OCI-LY7 (cell line): ENCODE results near the gene PAN3. TPM values are rescaled to one million over a fixed set of nuclear protein-coding genes. Genes with fewer than 3 reads are reported as not detected.

Experiments used
- BruUV-seq: library from RNA; stranded (reverse); fragments of 400-500 nt; replicated peaks from 2 replicates; lab custom pipeline; 2021; lab: Mats Ljungman, UMichigan
- CTCF ChIA-PET: fragments of 300-600 bp; sonication (Branson Sonifier 250); formaldehyde crosslinking; loops from one replicate; lab custom pipeline; 2022; ENCODE audit warnings: antibody characterized with exemption; ENCODE audit not compliant: unreplicated experiment; lab: Charles Lee
- POLR2A ChIA-PET: fragments of 300-600 bp; sonication (Branson Sonifier 250); formaldehyde crosslinking; loops from one replicate; lab custom pipeline; 2022; ENCODE audit warnings: antibody characterized with exemption; lab: Charles Lee
- DNase-seq: peaks from one replicate; pipeline ENCODE4 v3.0.0-alpha.2; 2015; ENCODE audit warnings: low spot score
- H2AFZ ChIP-seq: fragments of 200-600 bp; sonication (generic), shearing (Covaris generic); 2 replicates; pipeline ENCODE4 v1.6.1; 2014; ENCODE audit warnings: mild to moderate bottlenecking, antibody characterized with exemption, low read length, moderate library complexity
- H3K27ac ChIP-seq: fragments of 200-600 bp; sonication (generic); 2 replicates; pipeline ENCODE4 v1.5.1; 2014; ENCODE audit warnings: mixed run types, low read depth, mild to moderate bottlenecking, moderate library complexity, low read length, inconsistent platforms; ENCODE audit not compliant: poor library complexity, severe bottlenecking
- H3K36me3 ChIP-seq: fragments of 200-600 bp; sonication (generic); 2 replicates; pipeline ENCODE4 v1.6.1; 2014; ENCODE audit warnings: mild to moderate bottlenecking, antibody characterized with exemption, low read length, moderate library complexity, mixed read lengths; ENCODE audit not compliant: insufficient read depth
- H3K4me1 ChIP-seq: fragments of 200-600 bp; sonication (generic); 2 replicates; pipeline ENCODE4 v1.5.1; 2014; ENCODE audit warnings: mild to moderate bottlenecking, low read length; ENCODE audit not compliant: insufficient read depth, poor library complexity, severe bottlenecking
- H3K4me2 ChIP-seq: fragments of 200-600 bp; sonication (generic); 2 replicates; pipeline ENCODE4 v1.6.1; 2014; ENCODE audit warnings: mild to moderate bottlenecking, low read length
- H3K4me3 ChIP-seq: fragments of 200-600 bp; sonication (generic); 2 replicates; pipeline ENCODE4 v1.5.1; 2014; ENCODE audit warnings: mild to moderate bottlenecking, low read depth, low read length; ENCODE audit not compliant: poor library complexity, severe bottlenecking
- H3K79me2 ChIP-seq: fragments of 200-600 bp; sonication (generic); 2 replicates; pipeline ENCODE4 v1.6.1; 2016; ENCODE audit warnings: low read depth, mild to moderate bottlenecking, low read length, moderate library complexity, mixed read lengths; ENCODE audit not compliant: insufficient read depth
- H3K9me2 ChIP-seq: fragments of 200-600 bp; sonication (generic); 2 replicates; pipeline ENCODE4 v1.6.1; 2016; ENCODE audit warnings: mild to moderate bottlenecking, low read length, mixed read lengths; ENCODE audit not compliant: insufficient read depth
- H3K9me3 ChIP-seq: fragments of 200-600 bp; sonication (generic); 2 replicates; pipeline ENCODE4 v1.6.1; 2014; ENCODE audit warnings: mild to moderate bottlenecking, mixed run types, low read length, mixed read lengths
- H4K20me1 ChIP-seq: fragments of 200-600 bp; sonication (generic); 2 replicates; pipeline ENCODE4 v1.6.1; 2014; ENCODE audit warnings: mild to moderate bottlenecking, antibody characterized with exemption, low read length, moderate library complexity, mixed read lengths; ENCODE audit not compliant: insufficient read depth
- EZH2phosphoT487 ChIP-seq: fragments of 200-600 bp; sonication (generic); IDR thresholded peaks from 2 replicates; pipeline ENCODE4 v1.6.1; 2018; ENCODE audit warnings: low read depth, borderline replicate concordance, mild to moderate bottlenecking, mixed run types, antibody characterized with exemption, low read length, moderate library complexity, mixed read lengths
- intact Hi-C: fragments of 100-400 bp; cut with micrococcal nuclease; formaldehyde crosslinking; loops from one replicate; pipeline ENCODE4 v1.10.0; 2022; ENCODE audit not compliant: unreplicated experiment
- total RNA-seq, 2 experiments: library from RNA; depleted of rRNA in 1 of 2; stranded (reverse); fragments of >200 nt in 1 of 2; shearing (Covaris generic) in 1 of 2; gene quantifications; 2 replicates each; pipeline ENCODE4 v1.2.3, GENCODE V29; 2014 to 2022
- TF ChIP-seq, protein P1 (sequence below): fragments of 200-600 bp; sonication (generic); conservative IDR thresholded peaks from 2 replicates; pipeline ENCODE4 v1.5.1; 2014; ENCODE audit warnings: mild to moderate bottlenecking, antibody characterized with exemption, low read length, moderate library complexity, mixed read lengths

The PAN3 gene
- total RNA-seq, 2 experiments from 2014 or later = 20.4 to 54.8 TPM

- no peak for DNase-seq
- no peak for TF ChIP-seq EZH2phosphoT487
- TF ChIP-seq, protein P1, sequence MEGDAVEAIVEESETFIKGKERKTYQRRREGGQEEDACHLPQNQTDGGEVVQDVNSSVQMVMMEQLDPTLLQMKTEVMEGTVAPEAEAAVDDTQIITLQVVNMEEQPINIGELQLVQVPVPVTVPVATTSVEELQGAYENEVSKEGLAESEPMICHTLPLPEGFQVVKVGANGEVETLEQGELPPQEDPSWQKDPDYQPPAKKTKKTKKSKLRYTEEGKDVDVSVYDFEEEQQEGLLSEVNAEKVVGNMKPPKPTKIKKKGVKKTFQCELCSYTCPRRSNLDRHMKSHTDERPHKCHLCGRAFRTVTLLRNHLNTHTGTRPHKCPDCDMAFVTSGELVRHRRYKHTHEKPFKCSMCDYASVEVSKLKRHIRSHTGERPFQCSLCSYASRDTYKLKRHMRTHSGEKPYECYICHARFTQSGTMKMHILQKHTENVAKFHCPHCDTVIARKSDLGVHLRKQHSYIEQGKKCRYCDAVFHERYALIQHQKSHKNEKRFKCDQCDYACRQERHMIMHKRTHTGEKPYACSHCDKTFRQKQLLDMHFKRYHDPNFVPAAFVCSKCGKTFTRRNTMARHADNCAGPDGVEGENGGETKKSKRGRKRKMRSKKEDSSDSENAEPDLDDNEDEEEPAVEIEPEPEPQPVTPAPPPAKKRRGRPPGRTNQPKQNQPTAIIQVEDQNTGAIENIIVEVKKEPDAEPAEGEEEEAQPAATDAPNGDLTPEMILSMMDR = no peak
- H3K4me2 ChIP-seq = no peak overlapping the region
- BruUV-seq = no TSS peak
- CTCF ChIA-PET = no interaction called here
- H3K36me3 ChIP-seq = peaks cover 19% of the 10 kb centered on the region
- H3K9me3 ChIP-seq = no peaks in the 10 kb centered on the region
- POLR2A ChIA-PET = no interaction called here
- H3K79me2 ChIP-seq = no peaks in the 10 kb centered on the region
- no peak overlapping the region for H3K27ac ChIP-seq
- no peaks in the 10 kb centered on the region for H3K9me2 ChIP-seq
- H3K4me1 ChIP-seq = no peaks in the 10 kb centered on the region
- no peak overlapping the region for H2AFZ ChIP-seq
- no peak overlapping the region for H3K4me3 ChIP-seq
- intact Hi-C loops = no loop called here
- H4K20me1 ChIP-seq = peaks cover 3% of the 10 kb centered on the region; the same call in 1 of the 2 replicates
Measured at GRCh38 chr13:28219408-28220099, 81.2 kb downstream of the PAN3 start.

DNA sequence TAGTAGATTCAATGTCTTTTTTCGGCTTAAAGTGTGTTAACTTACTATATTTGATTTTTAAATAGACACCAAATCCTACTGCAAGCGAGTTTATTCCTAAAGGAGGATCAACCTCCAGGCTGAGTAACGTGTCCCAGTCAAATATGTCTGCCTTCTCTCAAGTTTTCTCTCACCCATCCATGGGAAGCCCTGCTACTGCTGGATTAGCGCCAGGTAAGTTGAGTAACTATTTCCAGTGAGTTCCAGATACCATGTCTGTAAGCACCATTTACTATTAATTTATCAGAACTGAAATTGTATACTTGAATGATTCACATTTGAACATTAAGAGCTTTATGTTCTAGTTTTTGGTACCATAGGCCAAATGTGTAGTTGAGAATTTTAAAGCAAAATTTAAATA lies 81.8 kb downstream of the PAN3 start:
- ChIA-PET CTCF (no interaction called here), POLR2A (no interaction called here)
- no peaks in the 10 kb centered on the region for H3K79me2 ChIP-seq
- H3K9me3 ChIP-seq = no peaks in the 10 kb centered on the region
- TF ChIP-seq EZH2phosphoT487 = no peak
- TF ChIP-seq, protein P1 = no peak
- intact Hi-C loops = no loop called here
- no peak overlapping the region for H3K27ac ChIP-seq
- DNase-seq = no peak
- no peaks in the 10 kb centered on the region for H3K9me2 ChIP-seq
- BruUV-seq = no TSS peak
- H2AFZ ChIP-seq = no peak overlapping the region
- H3K4me2 ChIP-seq = no peak overlapping the region
- no peak overlapping the region for H3K4me3 ChIP-seq
- H3K4me1 ChIP-seq = no peaks in the 10 kb centered on the region
- peaks cover 19% of the 10 kb centered on the region for H3K36me3 ChIP-seq
- H4K20me1 ChIP-seq = peaks cover 3% of the 10 kb centered on the region; the same call in 1 of the 2 replicates
